Kasumi-1 (cell line): ENCODE measurements around the gene ARPC2.

Experiments
- DNase-seq, 2 experiments: peaks; one replicate each; lab custom pipeline; 2025; lab: John Stamatoyannopoulos, UW

ARPC2 gene

DNA sequence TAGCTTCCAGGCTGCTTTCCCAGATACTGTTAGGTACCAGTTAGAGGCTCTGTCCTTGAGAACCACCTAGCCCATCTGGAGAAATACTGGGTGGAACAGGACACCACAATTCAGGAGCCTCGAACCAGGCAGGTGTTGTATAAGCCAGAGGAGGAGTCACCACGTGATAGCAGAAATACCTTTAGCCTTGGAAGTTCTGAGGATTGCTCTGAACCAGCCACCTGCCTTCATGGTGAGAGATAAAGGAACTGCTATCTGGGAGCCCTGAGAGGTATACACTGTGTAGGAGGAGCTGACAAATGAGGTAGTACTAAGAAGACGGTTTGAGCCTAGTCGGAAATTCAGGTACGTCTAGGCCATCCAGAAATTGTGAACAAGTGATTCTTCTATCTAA lies 36.2 kb downstream of the ARPC2 start:
- DNase-seq: no peak

DNA sequence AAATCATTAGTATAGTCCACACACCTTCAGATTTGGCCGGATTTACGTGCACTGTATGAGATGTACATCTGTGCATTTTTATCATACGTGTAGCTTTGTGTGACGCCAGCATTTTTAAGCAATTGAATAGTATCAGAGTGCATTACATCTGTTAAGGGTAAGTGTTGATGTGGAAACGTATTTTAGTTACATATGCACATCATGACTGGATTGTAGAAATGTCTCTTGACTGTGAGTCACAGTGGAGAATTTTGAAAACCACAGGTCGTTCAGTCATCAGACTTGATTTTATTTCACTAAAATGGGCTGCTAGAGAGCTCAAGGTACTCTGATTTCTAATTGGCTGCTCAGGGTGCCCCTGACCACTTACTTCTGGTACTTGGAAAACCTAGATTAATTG lies 38.5 kb downstream of the ARPC2 start:
- no peak for DNase-seq

DNA sequence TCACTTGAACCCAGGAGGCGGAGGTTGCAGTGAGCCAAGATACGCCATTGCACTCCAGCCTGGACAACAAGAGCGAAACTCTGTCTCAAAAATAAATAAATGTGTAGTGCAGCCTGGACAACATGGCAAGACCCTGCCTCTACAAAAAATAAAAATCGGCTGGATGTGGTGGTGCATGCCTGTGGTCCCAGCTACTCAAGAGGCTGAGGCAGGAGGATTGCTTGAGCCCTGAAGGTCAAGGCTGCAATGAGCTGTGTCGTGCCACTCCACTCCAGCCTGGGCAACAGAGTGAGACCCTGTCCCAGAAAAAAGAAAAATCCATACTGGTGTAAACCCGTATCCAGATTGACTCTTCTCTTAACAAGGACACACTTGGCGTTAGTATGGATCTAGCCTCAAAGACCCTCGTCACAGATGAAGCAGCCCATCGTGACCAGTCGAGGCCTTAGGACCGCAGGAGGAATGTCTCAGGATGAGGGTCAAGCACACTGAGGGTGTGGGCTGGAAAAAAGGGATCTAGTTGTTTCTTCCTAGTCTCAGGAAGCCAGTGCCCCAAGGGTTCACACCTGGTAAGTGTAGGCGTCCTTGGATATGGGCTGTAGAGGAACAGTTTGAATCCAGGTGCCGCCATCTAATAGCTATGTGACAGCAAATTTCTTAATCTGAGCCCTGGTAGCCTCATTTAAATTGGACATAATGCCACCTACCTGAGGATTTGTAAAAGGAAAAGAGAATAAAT lies 39.8 kb downstream of the ARPC2 start:
- DNase-seq: no peak

DNA sequence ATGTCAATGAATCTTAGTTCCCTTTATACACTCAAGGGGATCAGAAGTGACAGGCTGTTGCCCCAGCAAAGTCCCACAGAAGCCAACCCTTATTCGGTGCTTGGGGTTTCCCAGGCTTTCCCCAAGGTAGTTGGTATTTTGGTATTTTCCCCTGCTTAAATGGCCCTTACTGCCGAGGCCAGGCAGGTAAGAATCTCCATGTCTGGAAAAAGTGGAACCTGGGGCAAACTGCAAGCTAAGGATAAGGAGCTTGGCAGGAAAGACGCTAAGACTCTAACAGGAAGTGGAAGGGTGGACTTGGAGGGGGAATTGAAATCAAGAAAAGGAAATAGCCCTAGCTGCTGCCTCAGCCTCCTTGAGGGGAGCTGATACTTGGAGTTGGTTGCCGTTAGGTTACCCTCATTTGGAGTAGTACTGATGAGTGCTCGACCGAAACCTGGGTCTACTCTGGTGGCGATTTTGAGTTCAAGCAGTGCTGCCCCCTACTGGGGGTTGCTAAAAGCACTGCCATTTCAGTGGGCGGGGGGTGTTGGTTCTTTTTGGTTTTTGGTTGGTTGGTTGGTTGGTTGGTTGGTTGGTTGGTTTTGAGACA lies 40.5 kb downstream of the ARPC2 start:
- peak; percentile 51 to 62 for DNase-seq

DNA sequence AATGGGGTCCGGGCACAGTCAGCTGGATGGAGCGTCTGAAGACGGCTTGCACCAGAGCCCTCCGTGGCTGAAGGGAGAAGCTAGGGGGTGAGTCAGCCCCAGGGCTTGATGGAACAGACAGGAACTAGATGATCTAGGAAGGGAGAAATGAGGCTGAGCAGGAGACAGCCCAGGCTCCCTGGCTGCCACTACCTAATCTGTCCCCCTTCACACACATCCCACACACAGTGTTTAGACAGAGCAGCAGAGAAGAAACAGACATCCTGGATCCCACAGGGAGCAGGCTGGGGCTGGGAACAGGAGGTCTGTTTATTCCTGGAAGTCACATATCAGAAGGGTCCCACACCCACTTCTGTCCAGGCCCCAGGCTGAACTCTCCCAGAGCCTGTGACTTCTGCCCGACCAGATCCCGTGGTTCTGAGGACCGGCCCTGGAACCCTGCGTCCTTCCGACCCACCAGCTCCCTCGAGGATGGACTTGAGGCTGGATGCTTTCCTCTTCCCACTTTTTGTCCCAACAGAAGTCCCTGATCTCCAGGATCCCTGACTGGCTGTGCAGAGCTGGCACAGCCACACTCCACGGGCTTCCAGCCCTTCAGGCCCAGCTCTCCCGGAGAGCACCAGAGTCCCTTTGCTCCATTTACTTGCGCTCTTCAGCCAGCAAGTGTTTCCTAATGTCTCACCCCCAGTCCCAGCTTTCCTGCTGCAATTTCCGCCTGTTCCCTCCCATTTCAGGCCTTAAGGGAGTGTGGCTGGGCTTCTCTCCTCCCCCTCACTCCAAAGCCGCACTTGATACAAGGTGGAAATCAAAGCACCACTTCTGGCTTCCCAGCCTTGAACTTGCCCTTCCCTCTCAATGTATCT lies 42.3 kb downstream of the ARPC2 start:
- peak; percentile 23 to 38 for DNase-seq

DNA sequence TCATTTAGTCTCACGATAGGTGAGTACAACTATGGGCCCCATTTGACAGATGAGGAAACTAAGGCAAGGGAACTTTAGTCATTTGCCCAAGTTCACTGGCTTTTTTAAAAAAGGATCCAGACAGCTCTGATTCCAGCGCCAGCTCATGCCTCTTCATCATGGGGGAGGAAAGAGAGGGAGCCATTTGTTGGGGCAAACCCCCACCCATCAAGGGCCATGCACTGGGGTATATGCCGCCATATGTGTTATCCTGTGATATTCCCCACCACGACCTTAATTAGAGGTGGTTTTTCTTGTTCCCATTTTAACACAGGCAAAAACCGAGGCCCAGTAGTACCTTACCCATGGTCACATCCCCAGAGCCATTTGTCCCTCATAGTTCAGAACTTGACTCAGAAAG lies 43.2 kb downstream of the ARPC2 start:
- DNase-seq: no peak

DNA sequence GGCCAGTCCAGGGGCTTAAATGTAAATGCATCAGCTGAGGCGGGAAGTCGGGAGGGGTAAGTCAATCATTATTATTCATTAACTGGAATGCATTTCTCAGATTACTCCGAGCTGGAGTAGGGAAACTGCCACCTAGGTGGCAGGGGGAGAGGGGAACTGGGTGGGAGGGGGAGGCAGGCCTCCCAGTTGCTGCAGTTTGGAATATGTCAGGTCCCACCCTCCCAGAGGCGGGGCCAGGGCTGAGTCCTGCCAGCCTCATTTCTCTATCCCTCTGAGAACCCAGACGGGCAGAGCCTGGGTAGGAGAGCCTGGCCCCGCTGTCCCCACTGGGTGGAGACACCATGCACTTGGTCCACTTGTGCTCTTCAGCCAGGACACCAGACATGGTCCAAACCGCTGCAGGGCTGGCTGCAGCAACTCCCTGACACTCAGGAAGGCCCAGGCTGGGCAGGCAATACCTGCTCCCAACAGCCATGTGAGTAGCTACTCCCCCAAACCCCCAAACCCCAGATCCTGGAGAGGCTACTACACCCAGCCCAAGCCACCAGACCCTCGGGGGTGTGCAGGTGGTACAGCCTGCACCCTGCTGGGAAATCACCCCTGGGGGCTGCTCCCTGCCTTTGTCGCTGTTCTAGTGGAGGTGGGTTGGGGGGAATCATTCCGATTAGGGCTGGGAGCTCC lies 43.9 kb downstream of the ARPC2 start, which contains the start of gene GPBAR1:
GPBAR1 (plus strand) TSS at position 274 of the 681 bp plus-strand sequence. CDS start 1,710 bp downstream, outside the sequence.
- no peak for DNase-seq

DNA sequence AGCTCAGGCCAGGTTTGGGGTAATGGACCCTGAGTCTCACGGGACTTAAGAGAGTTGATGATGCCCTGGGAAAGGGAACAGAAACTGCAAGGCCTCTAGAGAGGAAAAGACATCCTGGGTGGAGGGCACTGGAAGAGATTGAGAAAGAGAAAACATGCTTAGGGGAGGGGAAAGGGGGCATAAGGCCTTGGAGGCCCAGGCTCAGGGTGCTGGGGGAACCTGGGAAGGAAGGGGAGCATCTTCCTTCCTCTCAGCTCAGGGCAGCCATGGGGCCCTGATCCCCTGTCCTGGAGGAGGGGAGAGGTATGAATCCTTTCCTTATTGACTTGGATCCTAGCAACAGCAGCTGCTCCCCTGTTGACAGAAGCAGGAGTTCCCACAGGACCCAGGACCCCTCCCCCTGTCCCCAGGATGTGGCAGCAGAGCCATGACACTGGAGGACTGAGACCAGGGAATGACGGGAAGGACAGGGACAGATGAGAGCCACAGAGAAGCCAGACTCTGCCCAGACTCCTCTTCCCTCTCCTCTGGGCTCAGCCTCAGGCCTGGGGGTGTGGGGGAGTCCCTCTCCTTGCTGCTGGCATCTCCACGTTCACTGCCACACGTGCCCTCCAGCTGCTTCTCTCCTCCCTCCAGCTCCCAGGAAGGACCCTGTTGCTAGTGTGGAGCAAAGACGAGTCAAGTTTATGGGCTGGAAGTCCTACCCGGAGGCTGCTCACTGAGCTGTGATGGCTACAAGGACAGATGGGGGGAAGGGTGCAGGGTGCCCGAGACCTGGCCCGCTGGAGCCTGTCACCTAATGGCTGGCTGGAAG lies 44.6 kb downstream of the ARPC2 start:
- DNase-seq: no peak

DNA sequence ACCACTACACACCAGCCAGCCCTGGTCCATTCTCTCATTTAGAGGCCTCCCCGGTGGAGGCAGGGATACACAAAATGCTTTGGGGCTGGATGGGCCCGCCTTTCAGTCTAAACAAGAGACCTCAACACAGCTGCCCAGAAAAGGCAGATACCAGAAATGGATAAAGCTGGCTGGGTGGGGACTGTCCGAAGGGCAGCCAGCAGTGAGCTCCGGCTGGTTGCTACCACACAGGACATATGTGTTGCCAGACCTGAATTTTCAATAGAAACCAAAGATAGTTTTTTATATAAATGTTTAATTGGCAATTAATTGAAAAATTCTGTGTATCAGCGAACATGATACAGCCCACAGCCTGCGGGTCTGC lies 45.2 kb downstream of the ARPC2 start:
- DNase-seq: no peak

DNA sequence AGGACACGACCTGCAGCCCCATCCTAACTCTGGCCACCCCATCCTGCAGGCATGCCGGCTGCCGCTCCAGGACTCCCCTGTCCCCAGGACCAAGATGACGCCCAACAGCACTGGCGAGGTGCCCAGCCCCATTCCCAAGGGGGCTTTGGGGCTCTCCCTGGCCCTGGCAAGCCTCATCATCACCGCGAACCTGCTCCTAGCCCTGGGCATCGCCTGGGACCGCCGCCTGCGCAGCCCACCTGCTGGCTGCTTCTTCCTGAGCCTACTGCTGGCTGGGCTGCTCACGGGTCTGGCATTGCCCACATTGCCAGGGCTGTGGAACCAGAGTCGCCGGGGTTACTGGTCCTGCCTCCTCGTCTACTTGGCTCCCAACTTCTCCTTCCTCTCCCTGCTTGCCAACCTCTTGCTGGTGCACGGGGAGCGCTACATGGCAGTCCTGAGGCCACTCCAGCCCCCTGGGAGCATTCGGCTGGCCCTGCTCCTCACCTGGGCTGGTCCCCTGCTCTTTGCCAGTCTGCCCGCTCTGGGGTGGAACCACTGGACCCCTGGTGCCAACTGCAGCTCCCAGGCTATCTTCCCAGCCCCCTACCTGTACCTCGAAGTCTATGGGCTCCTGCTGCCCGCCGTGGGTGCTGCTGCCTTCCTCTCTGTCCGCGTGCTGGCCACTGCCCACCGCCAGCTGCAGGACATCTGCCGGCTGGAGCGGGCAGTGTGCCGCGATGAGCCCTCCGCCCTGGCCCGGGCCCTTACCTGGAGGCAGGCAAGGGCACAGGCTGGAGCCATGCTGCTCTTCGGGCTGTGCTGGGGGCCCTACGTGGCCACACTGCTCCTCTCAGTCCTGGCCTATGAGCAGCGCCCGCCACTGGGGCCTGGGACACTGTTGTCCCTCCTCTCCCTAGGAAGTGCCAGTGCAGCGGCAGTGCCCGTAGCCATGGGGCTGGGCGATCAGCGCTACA lies 45.9 kb downstream of the ARPC2 start:
- no peak for DNase-seq

DNA sequence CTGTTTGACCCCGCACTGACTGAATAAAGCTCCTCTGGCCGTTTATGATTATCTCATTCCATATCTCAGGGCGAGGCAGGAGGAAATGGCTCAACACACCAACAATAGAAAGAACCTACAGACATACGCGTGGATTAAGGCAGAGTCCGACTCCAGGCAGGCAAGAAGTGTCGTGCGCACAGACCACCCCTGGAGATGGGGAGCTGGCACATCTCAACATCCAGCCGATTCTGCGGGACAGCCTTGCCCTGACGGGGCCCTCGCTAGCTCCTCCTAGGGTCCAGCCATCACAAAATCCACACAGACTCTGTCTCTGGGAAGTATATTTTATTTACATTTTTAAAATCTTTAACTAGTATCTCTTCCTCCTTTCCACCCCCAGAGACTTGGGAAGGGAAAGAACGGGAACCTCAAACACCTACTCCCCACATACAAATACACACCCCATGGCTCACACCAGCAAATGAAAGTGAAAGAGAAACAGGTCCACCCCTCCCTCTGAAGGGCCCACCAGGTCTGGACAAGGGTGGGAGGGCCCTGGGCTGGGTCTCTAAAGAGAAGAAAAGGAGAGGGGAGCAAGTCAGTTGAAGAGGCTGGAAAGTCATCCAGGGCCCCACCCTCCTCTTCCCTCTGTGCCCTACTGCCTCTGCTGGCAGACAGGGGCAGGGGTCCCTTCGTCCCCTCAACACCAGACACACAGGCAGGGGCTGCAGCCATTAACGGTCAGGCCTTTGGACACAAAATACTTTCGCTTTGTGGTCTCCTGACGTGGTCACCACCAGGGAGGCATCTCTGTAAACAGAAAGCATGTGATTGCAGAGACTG lies 47.0 kb downstream of the ARPC2 start:
- DNase-seq: no peak

DNA sequence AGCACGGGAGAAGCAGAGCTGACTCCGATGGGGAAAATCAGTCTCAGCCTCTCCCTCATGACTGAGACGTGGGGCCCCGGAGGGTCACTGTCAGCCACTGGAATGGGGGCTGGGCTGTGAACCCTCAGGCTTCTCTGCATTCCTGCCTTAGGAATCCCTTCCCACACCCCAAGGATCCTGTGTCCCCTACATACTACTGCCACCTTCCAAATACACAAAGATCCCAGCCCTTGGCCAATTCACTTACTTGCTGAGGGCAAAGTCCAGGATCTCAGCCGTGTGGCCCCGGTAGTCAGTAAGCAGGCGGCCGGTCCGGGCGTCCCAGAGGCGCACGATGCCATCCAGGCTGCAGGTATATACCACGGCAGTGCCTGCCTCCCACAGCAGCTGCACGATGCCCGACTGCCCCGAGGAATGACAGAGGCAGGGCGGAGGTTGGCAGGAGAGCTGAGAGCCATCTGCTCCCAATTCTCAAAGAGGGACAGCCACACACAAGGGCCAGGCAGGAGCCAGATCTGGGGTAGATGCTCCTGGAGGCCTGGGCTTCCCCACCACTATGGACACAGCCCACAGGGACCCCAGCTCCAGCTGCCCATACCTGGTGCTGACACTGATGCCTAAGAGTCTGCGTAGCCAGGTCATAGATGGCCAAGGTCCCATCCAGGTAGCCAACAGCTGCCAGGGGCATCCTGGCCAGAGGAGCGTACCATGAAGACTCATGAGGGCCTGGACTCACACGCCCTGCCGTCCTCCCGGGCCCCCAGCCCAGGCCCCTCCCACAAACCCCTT lies 48.0 kb downstream of the ARPC2 start:
- no peak for DNase-seq

DNA sequence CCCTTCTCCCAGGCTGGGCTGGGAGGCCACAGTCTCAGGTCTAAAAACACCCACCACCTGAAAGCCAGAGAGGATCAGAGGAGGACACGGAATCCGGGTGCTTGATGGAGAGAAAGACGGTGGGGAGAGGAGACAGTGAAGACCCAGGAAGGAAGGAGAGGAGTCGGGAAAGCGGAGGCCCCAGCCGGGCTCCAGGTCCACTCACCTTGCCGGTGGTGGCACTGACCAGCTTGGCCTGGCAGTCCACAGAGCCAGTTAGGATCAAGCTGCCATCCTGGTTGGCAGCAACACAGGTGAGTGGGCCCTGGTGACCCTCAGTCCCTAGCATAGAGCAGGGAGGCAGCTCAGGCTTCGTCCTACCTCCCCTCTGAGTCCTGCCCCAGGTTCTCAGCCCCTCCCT lies 48.6 kb downstream of the ARPC2 start:
- DNase-seq: no peak

DNA sequence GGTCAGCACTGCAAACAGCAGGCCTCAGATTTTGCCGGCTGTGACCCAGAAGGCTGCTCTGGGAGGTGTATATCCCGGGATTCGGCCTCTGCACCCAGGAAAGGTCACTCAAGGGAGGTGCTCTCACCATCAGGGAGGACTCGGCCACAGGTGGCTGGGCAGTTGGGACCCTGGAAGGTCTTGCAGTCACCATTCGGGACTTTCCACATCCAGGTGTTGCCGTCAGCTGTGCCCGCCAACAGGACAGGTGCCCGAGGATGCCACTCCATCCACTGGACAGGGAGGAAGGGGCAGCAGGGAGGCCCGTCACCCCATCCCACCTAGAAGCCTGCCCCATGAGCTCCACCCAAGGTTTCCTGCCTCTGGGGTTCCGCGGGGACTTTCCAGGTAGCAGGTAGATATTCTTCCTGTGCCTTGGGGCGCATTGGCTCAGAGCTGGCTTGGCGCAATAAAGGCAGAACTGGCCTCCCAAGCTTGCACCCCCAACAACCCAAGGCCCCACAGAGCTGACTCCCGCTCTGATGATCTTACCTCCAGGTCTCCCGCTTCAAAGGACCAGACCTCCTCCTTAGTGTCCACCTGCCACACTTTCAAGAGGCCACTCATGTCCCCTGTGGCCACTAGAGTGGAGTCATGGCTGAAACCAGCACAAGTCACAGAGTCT lies 49.5 kb downstream of the ARPC2 start:
- no peak for DNase-seq

DNA sequence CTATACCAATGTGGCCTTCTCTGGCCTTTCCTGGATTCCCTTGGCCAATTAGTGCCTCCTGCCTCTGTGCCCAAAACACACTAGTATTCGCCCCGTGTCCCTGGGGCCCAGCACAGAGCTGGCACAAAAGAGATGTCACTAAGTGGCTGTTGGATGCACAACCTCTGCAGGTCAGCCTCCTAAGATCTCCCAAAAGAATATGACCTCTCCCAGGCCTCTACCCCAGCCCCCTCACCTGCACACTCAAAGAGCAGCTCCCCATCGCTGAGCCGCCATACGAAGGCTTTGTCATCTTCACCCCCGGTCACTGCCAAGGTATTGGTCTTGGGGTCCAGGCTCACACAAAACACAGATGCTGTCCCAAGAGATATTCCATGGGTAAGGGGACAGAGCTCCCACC lies 50.3 kb downstream of the ARPC2 start:
- no peak for DNase-seq

DNA sequence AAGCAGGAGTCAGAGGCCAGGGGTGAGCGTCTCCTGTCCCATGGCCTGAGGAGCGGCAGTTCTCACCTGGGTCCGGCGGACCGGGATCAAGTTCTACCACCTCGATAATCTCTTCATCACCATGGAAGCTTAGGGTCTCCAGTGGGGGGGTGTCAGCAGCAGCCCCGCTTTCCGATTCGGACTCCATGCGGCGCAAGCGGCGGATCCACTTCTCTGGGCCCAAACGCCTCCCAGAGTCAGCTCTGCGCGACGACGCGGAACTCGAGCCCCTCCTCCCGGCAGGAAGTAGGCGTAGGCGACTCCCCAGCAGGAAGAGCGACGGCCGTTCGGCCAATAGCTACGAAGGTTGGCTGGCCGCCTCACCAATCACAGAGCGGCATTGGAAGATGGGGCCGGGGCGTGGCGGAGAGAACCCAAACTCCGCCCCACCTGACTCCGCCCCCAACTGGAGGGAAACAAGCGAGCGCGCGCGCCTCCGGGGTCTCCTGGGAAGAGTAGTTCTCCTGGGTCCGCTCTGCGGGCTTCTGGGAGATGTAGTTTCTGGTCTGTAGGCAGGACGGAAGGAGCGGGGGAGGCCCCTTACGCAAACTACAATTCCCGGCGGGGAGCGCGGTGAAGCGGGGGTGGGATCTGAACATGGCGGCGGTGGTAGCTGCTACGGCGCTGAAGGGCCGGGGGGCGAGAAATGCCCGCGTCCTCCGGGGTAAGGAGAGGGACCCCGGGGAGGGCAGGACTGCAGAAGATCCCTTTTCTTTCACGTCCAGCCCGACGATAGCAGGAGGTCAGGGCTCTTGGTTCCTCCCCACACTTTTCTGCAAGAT lies 53.1 kb downstream of the ARPC2 start, which contains the start of the genes AAMP and PNKD:
AAMP (minus strand) TSS at position 238 of the 821 bp plus-strand sequence; CDS start at position 187, 51 bp downstream.
PNKD (plus strand) TSS at position 620 of the 821 bp plus-strand sequence; CDS start at position 637, 17 bp downstream.
- DNase-seq: peak; percentile 90 to 93
